B cell (primary cell): Measurements from ENCODE around the gene GLRX5. TPM values are rescaled to one million over a fixed set of nuclear protein-coding genes. Genes with fewer than 3 reads are reported as not detected.

Experiments
- ATAC-seq: fragments of 200-7000 bp; cut with Tn5 transposase; one replicate; pipeline ENCODE4 v1.10.0; 2021; ENCODE audit warnings: low read depth, mild to moderate bottlenecking, moderate number of reproducible peaks, moderate library complexity
- CTCF ChIA-PET: fragments of 350-600 bp; sonication (Branson Sonifier 250); formaldehyde crosslinking; loops from one replicate; lab custom pipeline; 2021; ENCODE audit warnings: antibody characterized with exemption, inconsistent platforms; lab: Charles Lee
- POLR2A ChIA-PET: fragments of 350-600 bp; sonication (Branson Sonifier 250); formaldehyde crosslinking; loops from one replicate; lab custom pipeline; 2021; ENCODE audit warnings: antibody characterized with exemption; lab: Charles Lee
- DNase-seq: peaks from one replicate; pipeline ENCODE4 v3.0.0; 2013
- H2AFZ ChIP-seq: 2 replicates; pipeline ENCODE4 v1.6.1; 2012; ENCODE audit warnings: mild to moderate bottlenecking, low read depth, low read length; ENCODE audit not compliant: insufficient read depth, poor library complexity, severe bottlenecking
- H3K27ac ChIP-seq, 2 donors: 1 replicate in 1 of 2; 2 replicates in 1 of 2; pipeline ENCODE4 v1.5.1; 2012 to 2013; ENCODE audit warnings: low read length in 2 of 2, mild to moderate bottlenecking in 2 of 2, moderate library complexity in 1 of 2
- H3K27me3 ChIP-seq, 4 experiments: fragments of 200-600 bp in 1 of 4; sonication (generic) in 1 of 4; replicated peaks in 1 of 4; 1 replicate in 2 of 4; 2 replicates in 2 of 4; pipeline versions ENCODE4 v1.6.1 to v1.7.0; 2013 to 2016; ENCODE audit warnings: low read length in 3 of 4, mild to moderate bottlenecking in 2 of 4, mixed read lengths in 1 of 4, moderate library complexity in 1 of 4; ENCODE audit not compliant: insufficient read depth in 4 of 4, control insufficient read depth in 3 of 4; ENCODE audit errors: control extremely low read depth in 1 of 4
- H3K36me3 ChIP-seq, 2 experiments: replicated peaks in 1 of 2; 1 replicate in 1 of 2; 2 replicates in 1 of 2; pipeline versions ENCODE4 v1.6.1 to v1.7.1; 2013; ENCODE audit warnings: low read length in 1 of 2; ENCODE audit not compliant: insufficient read depth in 2 of 2, control insufficient read depth in 1 of 2; ENCODE audit errors: control extremely low read depth in 1 of 2, extremely low read depth in 1 of 2
- H3K4me1 ChIP-seq, 2 donors: fragments of 200-600 bp in 1 of 2; sonication (generic) in 1 of 2; 1 replicate in 1 of 2; 2 replicates in 1 of 2; pipeline versions ENCODE4 v1.5.1 to v1.6.1; 2013 to 2017; ENCODE audit warnings: low read length in 2 of 2; ENCODE audit not compliant: control insufficient read depth in 2 of 2, insufficient read depth in 2 of 2
- H3K4me2 ChIP-seq: replicated peaks from 2 replicates; pipeline ENCODE3; 2012; ENCODE audit warnings: mild to moderate bottlenecking, low read depth, low read length; ENCODE audit not compliant: poor library complexity, severe bottlenecking
- H3K4me3 ChIP-seq, 5 experiments: fragments of 200-600 bp in 1 of 5; sonication (generic) in 1 of 5; 1 replicate in 3 of 5; 2 replicates in 2 of 5; pipeline versions ENCODE4 v1.5.1 to v1.7.0; 2011 to 2016; ENCODE audit warnings: low read length in 4 of 5, mild to moderate bottlenecking in 4 of 5, low read depth in 2 of 5, control low read depth in 1 of 5, moderate library complexity in 1 of 5; ENCODE audit not compliant: insufficient read depth in 1 of 5; ENCODE audit errors: control extremely low read depth in 1 of 5, extremely low read depth in 1 of 5
- H3K79me2 ChIP-seq: fragments of 200-600 bp; sonication (generic); one replicate; pipeline ENCODE4 v1.6.0; 2016; ENCODE audit warnings: low read length; ENCODE audit not compliant: control insufficient read depth, insufficient read depth
- H3K9ac ChIP-seq: fragments of 200-600 bp; sonication (generic); 2 replicates; pipeline ENCODE4 v1.6.1; 2017; ENCODE audit warnings: mild to moderate bottlenecking, low read length, moderate library complexity
- H3K9me3 ChIP-seq, 3 donors: one replicate each; pipeline versions ENCODE4 v1.6.1 to v1.7.1; 2013; ENCODE audit warnings: low read length in 2 of 3; ENCODE audit not compliant: control insufficient read depth in 2 of 3, insufficient read depth in 1 of 3; ENCODE audit errors: control extremely low read depth in 1 of 3
- H4K20me1 ChIP-seq: 2 replicates; pipeline ENCODE4 v1.6.0; 2012; ENCODE audit warnings: mild to moderate bottlenecking, low read length; ENCODE audit not compliant: insufficient read depth, control insufficient read depth, poor library complexity, severe bottlenecking
- H3K27ac Mint-ChIP-seq: one replicate; pipeline ENCODE4 v1.8.0; 2021; ENCODE audit warnings: mixed read lengths
- H3K27me3 Mint-ChIP-seq: one replicate; pipeline ENCODE4 v1.8.0; 2021; ENCODE audit warnings: mixed read lengths
- H3K4me1 Mint-ChIP-seq: one replicate; pipeline ENCODE4 v1.8.0; 2021; ENCODE audit warnings: mixed read lengths
- H3K4me3 Mint-ChIP-seq: one replicate; pipeline ENCODE4 v1.8.0; 2021; ENCODE audit warnings: mixed read lengths
- H3K9me3 Mint-ChIP-seq: one replicate; pipeline ENCODE4 v1.8.0; 2022; ENCODE audit warnings: mixed read lengths; ENCODE audit not compliant: insufficient read depth
- CTCF ChIP-seq: fragments of 200-600 bp; IDR thresholded peaks from one replicate; pipeline ENCODE4 v1.8.0; 2022; ENCODE audit warnings: antibody characterized with exemption, mild to moderate bottlenecking
- EZH2 ChIP-seq: IDR thresholded peaks from 2 replicates; pipeline ENCODE4 v1.6.1; 2012; ENCODE audit warnings: borderline replicate concordance, low read depth, mild to moderate bottlenecking, moderate library complexity, low read length; ENCODE audit not compliant: insufficient read depth, poor library complexity, severe bottlenecking
- WGBS: methylation state at CpG from one replicate; pipeline ENCODE4 v1.1.5; 2013; ENCODE audit warnings: missing lambda C conversion rate; ENCODE audit not compliant: insufficient coverage; 5-methylcytosine and 5-hydroxymethylcytosine counted together
- intact Hi-C: fragments of 100-400 bp; cut with micrococcal nuclease; formaldehyde crosslinking; loops from one replicate; pipeline ENCODE4 v1.10.0; 2022
- polyA plus RNA-seq: library from polyadenylated mRNA; depleted of rRNA; stranded (reverse); fragments of >200 nt; gene quantifications from 2 replicates; pipeline ENCODE4 v1.2.3, GENCODE V29; 2012
- total RNA-seq, 2 donors: library from RNA; stranded (reverse); fragments of 120-200 nt in 1 of 2; gene quantifications; 1 replicate in 1 of 2; 2 replicates in 1 of 2; pipeline versions ENCODE4 v1.2.3 to v1.2.4, GENCODE V29; 2013 to 2022

GLRX5 gene
- total and polyA plus RNA-seq, 2 donors (not counting 1 experiment from before 2014, with no cell fraction given), result 7.8 to 18.4 TPM

DNA sequence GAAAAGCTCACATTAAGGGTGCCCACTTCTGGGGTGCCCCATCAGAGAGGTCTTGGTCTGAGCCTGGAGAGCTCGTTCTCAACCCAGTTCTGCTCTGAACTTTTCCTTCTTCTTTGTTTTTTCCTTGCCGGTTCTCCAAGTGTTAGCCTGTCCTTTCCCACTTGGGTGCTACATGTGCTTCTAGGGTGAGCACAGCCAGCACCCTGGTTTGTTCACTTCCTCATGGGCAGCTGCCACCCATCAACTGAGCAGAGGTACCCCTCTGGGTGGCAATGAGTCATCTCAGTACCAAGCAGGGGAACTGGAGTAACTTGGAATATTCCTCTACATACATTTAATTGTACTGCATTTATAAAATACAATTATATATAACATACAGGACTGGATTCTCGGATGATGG lies 14.5 kb upstream of the GLRX5 start:
- no peaks in the 10 kb centered on the region for H3K27me3 ChIP-seq
- intact Hi-C loops, result no loop called here
- no peaks in the 10 kb centered on the region for H3K9me3 ChIP-seq
- POLR2A ChIA-PET, result interaction anchor here (0.6 to 1.2 kb wide), 2 partner anchors 193 to 202 kb away, joined by 3 to 4 read pairs; no protein-coding TSS in a partner anchor
- H4K20me1 ChIP-seq, result peaks cover 5% of the 10 kb centered on the region
- ATAC-seq (no peak), DNase-seq (peak; percentile 61)
- peaks cover 49 to 75% of the 10 kb centered on the region in 2 donors for H3K4me1 ChIP-seq
- peaks cover 64% of the 10 kb centered on the region for H3K4me1 Mint-ChIP-seq
- H3K9me3 Mint-ChIP-seq, result no peaks in the 10 kb centered on the region
- no peaks in the 10 kb centered on the region for H3K27me3 Mint-ChIP-seq
- CTCF ChIA-PET, result interaction anchor here (0.8 to 7.8 kb wide), 14 partner anchors 8 to 474 kb away, joined by 3 to 101 read pairs (median 4); no protein-coding TSS in a partner anchor
- WGBS, result 73% methylated on average over 1 of the region's 3 CpGs
- peak overlapping the region; percentile 27 for H3K9ac ChIP-seq
- H3K27ac Mint-ChIP-seq, result peak overlapping the region; percentile 98
- H3K79me2 ChIP-seq, result peaks cover 7% of the 10 kb centered on the region
- peak overlapping the region; percentile 74 to 75 for H3K27ac ChIP-seq
- no peaks in the 10 kb centered on the region for H3K36me3 ChIP-seq
- TF ChIP-seq CTCF, result no peak
- TF ChIP-seq EZH2, result no peak
- peak overlapping the region; percentile 82 for H3K4me2 ChIP-seq
- H2AFZ ChIP-seq, result no peak overlapping the region
- peak overlapping the region; percentile 88 for H3K4me3 Mint-ChIP-seq
- H3K4me3 ChIP-seq, result peak overlapping the region in 2 of 5 experiments; percentile 43 to 54

GRCh38 chr14:95521001-95521400 lies 13.8 kb upstream of the GLRX5 start:
- H3K27ac Mint-ChIP-seq, result no peak overlapping the region
- POLR2A ChIA-PET, result interaction anchor here (0.6 to 0.7 kb wide), 2 partner anchors 95 to 202 kb away, joined by 4 to 5 read pairs; no protein-coding TSS in a partner anchor
- H3K4me3 Mint-ChIP-seq, result no peak overlapping the region
- Histone ChIP-seq H3K79me2 (peaks cover under 1% of the 10 kb centered on the region), H2AFZ (no peak overlapping the region), H3K27ac (no peak overlapping the region), H3K9me3 (no peaks in the 10 kb centered on the region), H3K4me2 (no peak overlapping the region), H3K36me3 (no peaks in the 10 kb centered on the region), H3K9ac (no peak overlapping the region), H3K4me1 (peaks cover 47 to 70% of the 10 kb centered on the region in 2 donors), H4K20me1 (no peaks in the 10 kb centered on the region), H3K27me3 (no peaks in the 10 kb centered on the region), H3K4me3 (no peak overlapping the region)
- no peaks in the 10 kb centered on the region for H3K27me3 Mint-ChIP-seq
- intact Hi-C loops, result no loop called here
- WGBS, result no CpG with 5 or more reads among the region's 4 CpGs
- CTCF ChIA-PET, result interaction anchor here (1.0 to 7.8 kb wide), 4 partner anchors 54 to 78 kb away, joined by 3 to 101 read pairs (median 7); no protein-coding TSS in a partner anchor
- DNase-seq (no peak), ATAC-seq (no peak)
- no peaks in the 10 kb centered on the region for H3K9me3 Mint-ChIP-seq
- peaks cover 59% of the 10 kb centered on the region for H3K4me1 Mint-ChIP-seq
- TF ChIP-seq CTCF, result no peak
